Measurements from ENCODE around the gene PRKAR2A. TPM values are rescaled to one million over a fixed set of nuclear protein-coding genes. Genes with fewer than 3 reads are reported as not detected.
"Not testable (repeated sequence)": the region's sequence is repeated elsewhere in the genome, so short reads cannot be mapped to it uniquely, and the experiment has no call there.

Gene PRKAR2A
- polyA plus RNA-seq, 1 of the 3 experiments (the other 2 are of a cell fraction) = 5.2 TPM

- H2AFZ ChIP-seq (ENCODE audit: low read depth) = no peak overlapping the region
- H3K27ac ChIP-seq (ENCODE audit: low read depth in 2 of 2, low read length in 1 of 2) = no peak overlapping the region
- CTCF ChIA-PET = interaction anchor here (1.7 kb wide), 1 partner anchor 13 kb away, joined by 3 read pairs; no protein-coding TSS in a partner anchor
- H3K4me1 ChIP-seq (ENCODE audit: control insufficient read depth in 1 of 2, insufficient read depth in 2 of 2, low read depth in 1 of 2, low read length in 1 of 2) = no peaks in the 10 kb centered on the region
- no peak for DNase-seq
- H3K36me3 ChIP-seq (replicated peaks in 1 of 2; ENCODE audit: control insufficient read depth in 1 of 2, insufficient read depth in 2 of 2, low read length in 1 of 2) = peaks cover 0 to 3% of the 10 kb centered on the region in 2 experiments
- no peaks in the 10 kb centered on the region for H3F3A ChIP-seq (replicated peaks; ENCODE audit: insufficient read depth)
- H3K79me2 ChIP-seq (ENCODE audit: insufficient read depth) = 0 out of 2 replicates have a peak, but pooled peaks cover 4% of the 10 kb centered on the region
- no peaks in the 10 kb centered on the region for H4K20me1 ChIP-seq (ENCODE audit: insufficient read depth)
- no peaks in the 10 kb centered on the region for H3K9me3 ChIP-seq
- no peak overlapping the region for H3K4me3 ChIP-seq (ENCODE audit: low read depth in 2 of 2, low read length in 1 of 2)
- H3K27me3 ChIP-seq (ENCODE audit: insufficient read depth) = no peaks in the 10 kb centered on the region
- no peak overlapping the region for H3K9ac ChIP-seq
- no peaks in the 10 kb centered on the region for H3K9me2 ChIP-seq
- H3K4me2 ChIP-seq = no peak overlapping the region
- POLR2A ChIA-PET = no interaction called here
- TF ChIP-seq USF1 (IDR thresholded peaks at IDR 0.05; ENCODE audit: borderline replicate concordance, low read depth) (no peak), CHD2 (IDR thresholded peaks at IDR 0.05; ENCODE audit: low read length, partially characterized antibody) (no peak), MXI1 (IDR thresholded peaks at IDR 0.05; ENCODE audit: low read depth, low read length) (no peak), NRF1 (IDR thresholded peaks at IDR 0.05; ENCODE audit: low read depth, low read length) (no peak), CTCF (IDR thresholded peaks at IDR 0.05) (no peak), GATA2 (CRISPR knock-in tag; IDR thresholded peaks at IDR 0.05) (no peak), USF2 (IDR thresholded peaks at IDR 0.05; ENCODE audit: borderline replicate concordance, low read depth, low read length) (no peak), GABPA (IDR thresholded peaks at IDR 0.05; ENCODE audit: low read depth) (no peak), RFX5 (IDR thresholded peaks at IDR 0.05; ENCODE audit: low read length) (no peak), TCF12 (IDR thresholded peaks at IDR 0.05) (no peak), ZBTB33 (IDR thresholded peaks at IDR 0.05; ENCODE audit: borderline replicate concordance, low read depth) (no peak), SMC3 (IDR thresholded peaks at IDR 0.05; ENCODE audit: low read depth, low read length) (no peak), PBX3 (IDR thresholded peaks at IDR 0.05) (no peak), YY1 (IDR thresholded peaks at IDR 0.05; ENCODE audit: low read depth) (no peak), EZH2phosphoT487 (IDR thresholded peaks at IDR 0.05; ENCODE audit: borderline replicate concordance, low read depth) (no peak), IRF3 (IDR thresholded peaks at IDR 0.05; ENCODE audit: low read depth, low read length) (no peak), FOXJ3 (CRISPR knock-in tag; IDR thresholded peaks at IDR 0.05) (no peak)
- WGBS (ENCODE audit: low lambda C conversion rate) = 92% methylated on average over 7 of the region's 7 CpGs
These were observed 51.5 kb downstream of the PRKAR2A start for GRCh38 chr3:48795997-48796732.

- H4K20me1 ChIP-seq (ENCODE audit: insufficient read depth); H3F3A ChIP-seq (replicated peaks; ENCODE audit: insufficient read depth); H3K4me3 ChIP-seq (ENCODE audit: low read depth in 2 of 2, low read length in 1 of 2); H3K79me2 ChIP-seq (ENCODE audit: insufficient read depth); H3K9me2 ChIP-seq; H3K27ac ChIP-seq (ENCODE audit: low read depth in 2 of 2, low read length in 1 of 2); H3K4me1 ChIP-seq (ENCODE audit: control insufficient read depth in 1 of 2, insufficient read depth in 2 of 2, low read depth in 1 of 2, low read length in 1 of 2); CTCF ChIA-PET; DNase-seq; POLR2A ChIA-PET; H3K9ac ChIP-seq; H3K36me3 ChIP-seq (replicated peaks in 1 of 2; ENCODE audit: control insufficient read depth in 1 of 2, insufficient read depth in 2 of 2, low read length in 1 of 2); H3K4me2 ChIP-seq; H3K9me3 ChIP-seq; H2AFZ ChIP-seq (ENCODE audit: low read depth); H3K27me3 ChIP-seq (ENCODE audit: insufficient read depth): not testable (repeated sequence)
- WGBS (ENCODE audit: low lambda C conversion rate) = 100% methylated on average over 2 of the region's 2 CpGs
These were observed 54.2 kb downstream of the PRKAR2A start for GRCh38 chr3:48793484-48793883.
